HG03354 (cell line): ENCODE data around the gene MRPS14.

Experiments
- ATAC-seq: cut with Tn5 transposase; IDR thresholded peaks from one replicate; pipeline ENCODE4 v1.9.1; 2021; ENCODE audit warnings: mild to moderate bottlenecking; ENCODE audit not compliant: unreplicated experiment, poor library complexity, severe bottlenecking

Gene MRPS14

GRCh38 chr1:174963529-174964125 lies 59.6 kb downstream of the MRPS14 start:
- no peak for ATAC-seq
